LNCAP (cell line): ENCODE measurements around the gene ZNF275.

ENCODE experiments used
- TF ChIP-seq, protein P1 (sequence below): fragments of 450-650 bp; IDR thresholded peaks from 2 replicates; pipeline ENCODE4 v1.5.1; 2017; ENCODE audit warnings: mild to moderate bottlenecking

ZNF275 gene

DNA sequence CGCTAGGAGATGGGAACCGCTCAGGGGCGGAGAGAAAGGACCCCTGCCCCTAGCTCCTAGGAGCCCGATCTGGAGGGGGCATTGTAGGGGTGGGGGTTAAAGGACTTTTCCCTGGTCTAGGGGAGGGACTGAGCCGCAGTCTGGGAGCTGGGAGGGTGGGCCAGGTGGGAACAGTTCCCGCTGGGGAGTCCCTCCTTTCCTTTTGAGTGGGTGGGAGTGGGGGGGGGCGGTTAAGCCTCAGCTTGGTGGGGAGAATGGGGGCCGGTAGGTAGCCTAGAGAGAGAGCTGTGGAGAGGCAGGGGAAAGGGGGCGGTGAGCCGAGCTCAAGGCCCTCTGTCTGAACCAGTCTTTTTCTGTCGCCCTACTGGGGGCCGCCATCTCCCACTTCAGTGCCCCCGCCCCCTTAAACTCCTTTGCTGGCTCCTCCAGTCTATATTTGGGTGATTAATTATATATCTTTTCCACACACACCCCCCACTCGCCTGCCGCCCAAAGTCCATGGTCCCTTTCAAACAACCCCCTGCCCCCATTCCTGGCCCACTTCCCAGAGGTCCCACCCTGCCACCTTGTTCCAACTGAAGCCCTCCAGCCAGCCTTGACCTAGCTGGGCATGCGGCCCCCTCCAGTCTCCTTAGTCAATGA is 822 bp downstream of the ZNF275 start:
- TF ChIP-seq, protein P1, sequence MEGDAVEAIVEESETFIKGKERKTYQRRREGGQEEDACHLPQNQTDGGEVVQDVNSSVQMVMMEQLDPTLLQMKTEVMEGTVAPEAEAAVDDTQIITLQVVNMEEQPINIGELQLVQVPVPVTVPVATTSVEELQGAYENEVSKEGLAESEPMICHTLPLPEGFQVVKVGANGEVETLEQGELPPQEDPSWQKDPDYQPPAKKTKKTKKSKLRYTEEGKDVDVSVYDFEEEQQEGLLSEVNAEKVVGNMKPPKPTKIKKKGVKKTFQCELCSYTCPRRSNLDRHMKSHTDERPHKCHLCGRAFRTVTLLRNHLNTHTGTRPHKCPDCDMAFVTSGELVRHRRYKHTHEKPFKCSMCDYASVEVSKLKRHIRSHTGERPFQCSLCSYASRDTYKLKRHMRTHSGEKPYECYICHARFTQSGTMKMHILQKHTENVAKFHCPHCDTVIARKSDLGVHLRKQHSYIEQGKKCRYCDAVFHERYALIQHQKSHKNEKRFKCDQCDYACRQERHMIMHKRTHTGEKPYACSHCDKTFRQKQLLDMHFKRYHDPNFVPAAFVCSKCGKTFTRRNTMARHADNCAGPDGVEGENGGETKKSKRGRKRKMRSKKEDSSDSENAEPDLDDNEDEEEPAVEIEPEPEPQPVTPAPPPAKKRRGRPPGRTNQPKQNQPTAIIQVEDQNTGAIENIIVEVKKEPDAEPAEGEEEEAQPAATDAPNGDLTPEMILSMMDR, result no peak

DNA sequence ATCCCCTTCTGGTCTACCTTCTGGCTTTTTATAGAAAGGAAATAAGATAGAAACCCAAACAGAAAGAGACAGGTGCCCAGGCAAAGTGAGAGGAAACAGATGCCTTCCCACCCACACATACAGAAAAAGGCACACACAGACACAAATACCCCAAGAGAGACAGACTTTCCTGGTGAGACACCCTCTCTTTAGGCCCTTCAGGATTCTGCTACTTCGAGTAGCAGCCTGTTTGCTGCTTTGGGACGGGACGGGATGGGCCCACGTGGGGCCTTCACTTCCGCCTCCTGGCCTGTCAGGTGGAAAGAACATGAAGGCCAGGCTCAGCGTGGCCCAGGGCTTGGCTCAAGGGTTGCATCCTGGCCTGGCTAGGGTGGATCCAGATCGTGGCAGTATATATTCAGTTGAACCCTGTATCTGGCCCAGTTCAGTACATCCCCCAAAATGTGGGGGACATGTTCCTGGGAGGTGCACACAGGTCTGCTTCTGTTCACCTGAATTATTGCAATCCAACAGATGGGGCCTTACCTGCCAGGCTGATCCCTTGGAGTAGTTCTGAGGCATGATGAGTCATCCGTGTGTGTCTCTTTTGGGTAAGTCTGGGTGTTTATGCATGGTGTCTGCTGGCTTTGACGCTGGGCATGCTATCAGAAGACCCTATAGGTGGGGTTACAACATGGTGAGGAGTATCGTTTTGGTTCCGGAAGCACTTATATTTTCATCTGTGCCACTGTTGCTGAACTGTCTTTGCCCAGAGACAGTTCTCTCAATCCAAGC is 2.4 kb downstream of the ZNF275 start:
- TF ChIP-seq, protein P1, result no peak

DNA sequence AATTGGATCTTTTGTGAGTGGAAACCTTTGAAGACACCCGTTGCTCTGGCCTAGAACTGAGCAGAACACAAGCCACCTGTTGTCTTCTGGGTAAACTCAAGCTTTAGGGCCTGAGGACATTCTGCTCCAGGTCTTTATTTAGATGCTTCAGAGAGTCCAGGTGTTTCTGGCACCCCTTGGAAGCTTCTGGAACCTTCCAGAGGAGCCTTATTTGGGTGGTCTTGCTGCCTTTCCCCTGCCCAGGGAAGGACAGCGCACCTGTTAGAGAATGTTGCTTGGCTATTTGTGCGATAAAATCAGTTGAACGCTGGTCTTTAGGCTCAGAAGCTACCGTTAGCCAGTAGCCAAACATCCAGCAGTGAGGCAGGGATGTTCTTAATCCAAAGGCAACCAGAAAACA is 3.0 kb downstream of the ZNF275 start:
- TF ChIP-seq, protein P1, result no peak

DNA sequence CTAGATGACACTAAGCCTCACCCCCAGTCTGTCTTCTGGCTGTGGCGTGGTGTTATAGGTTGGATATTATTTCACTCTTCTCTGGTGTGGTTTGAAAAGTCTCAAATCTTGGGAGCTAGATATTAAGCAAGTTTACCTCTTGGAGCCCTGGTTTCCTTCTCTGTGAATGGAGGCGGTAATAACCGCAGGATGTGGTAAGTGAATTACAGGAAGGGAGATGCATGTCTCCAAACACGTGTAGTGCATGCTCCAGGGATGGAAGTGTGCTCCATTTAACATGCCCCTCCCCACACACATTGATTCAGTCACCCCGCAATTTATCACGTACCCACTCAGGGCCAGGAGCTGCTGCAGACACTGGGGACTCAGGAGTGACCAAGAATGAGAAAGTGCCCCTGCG is 4.9 kb downstream of the ZNF275 start:
- TF ChIP-seq, protein P1, result no peak

DNA sequence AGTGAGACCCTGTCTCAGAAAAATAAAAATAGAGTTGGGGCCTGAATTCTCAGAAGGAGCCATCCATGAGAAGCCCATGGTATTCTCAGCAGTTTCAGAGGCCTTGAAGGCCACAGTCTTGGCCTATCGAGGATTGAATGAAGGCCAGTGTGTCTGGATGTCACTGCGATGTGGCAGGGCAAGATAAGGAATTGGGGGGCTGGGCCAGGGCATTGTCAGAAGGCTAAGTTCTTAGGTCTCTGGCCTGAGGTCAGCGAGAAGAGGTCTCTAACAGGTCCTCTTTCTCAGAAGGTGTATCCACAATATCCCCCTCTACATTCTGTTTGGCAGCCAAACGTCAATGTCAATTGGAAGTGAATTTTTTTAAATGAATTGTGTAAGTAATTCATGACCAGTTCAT is 5.7 kb downstream of the ZNF275 start:
- TF ChIP-seq, protein P1, result no peak

DNA sequence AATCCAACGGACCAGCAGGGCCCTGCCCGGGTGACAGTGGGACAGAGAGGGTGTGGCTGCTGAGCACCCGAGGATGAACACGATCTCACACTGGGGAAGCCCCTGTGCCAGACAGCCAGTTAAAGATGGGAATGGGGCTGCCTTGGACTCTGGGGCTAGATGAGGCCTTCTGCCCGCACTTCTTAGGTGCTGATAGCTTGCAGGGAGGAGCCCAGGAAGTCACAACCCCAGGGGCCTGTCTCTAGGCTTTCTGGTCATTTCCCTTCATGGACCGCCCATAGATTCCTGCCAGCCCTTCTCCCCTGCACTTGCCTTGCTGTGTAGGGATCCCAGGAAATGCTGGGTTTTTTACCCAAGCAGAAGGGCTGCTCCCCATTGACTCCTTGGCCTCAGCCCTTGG is 6.2 kb downstream of the ZNF275 start:
- TF ChIP-seq, protein P1, result no peak

DNA sequence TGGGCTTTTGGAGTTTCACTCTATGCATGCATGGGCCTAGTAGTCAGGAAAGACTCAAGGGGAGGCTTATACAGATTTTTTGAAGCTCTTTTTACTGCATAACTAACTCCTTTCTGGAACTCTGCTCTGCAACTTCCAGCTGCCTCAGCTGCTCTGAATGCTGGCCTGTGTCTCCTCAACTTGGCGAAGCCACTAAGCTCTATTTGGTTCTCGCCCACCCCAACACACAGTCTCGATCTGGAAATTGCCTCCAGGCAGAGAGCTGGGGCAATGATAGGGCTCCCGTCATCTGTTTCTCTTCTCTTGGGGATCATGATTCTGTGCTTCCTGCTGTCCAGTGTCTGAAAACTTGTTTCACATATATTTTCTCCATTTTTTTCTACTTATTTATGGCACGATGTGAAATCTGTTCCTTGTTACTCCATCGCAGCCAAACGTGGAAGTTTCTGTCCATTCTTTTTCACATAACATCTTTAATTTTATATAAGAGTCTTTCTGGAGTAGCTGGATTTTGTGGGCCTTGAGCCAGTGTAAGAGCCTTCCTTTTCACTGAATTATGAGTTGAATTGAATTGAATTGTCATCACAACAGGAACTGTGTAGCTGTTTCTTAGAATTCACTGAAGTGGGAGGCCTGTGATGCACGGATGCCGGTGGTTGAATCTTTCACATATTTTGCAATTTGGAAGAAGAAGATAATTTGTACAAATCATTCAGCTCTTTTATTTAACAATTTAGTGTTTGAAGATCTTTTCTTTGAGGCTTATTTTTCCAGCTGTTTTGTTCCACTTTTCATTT is 9.0 kb downstream of the ZNF275 start:
- TF ChIP-seq, protein P1, result no peak
